HK-2 (cell line): ENCODE data around the gene TSKS.

ENCODE experiments used
- DNase-seq: peaks from one replicate; pipeline ENCODE4 v3.0.0-alpha.2; 2018; ENCODE audit not compliant: unreplicated experiment

TSKS gene

GRCh38 chr19:49718511-49718910 is 44.6 kb downstream of the TSKS start:
- DNase-seq = no peak

GRCh38 chr19:49716154-49716553 is 47.0 kb downstream of the TSKS start:
- no peak for DNase-seq

GRCh38 chr19:49713236-49713845 is 49.8 kb downstream of the TSKS start:
- DNase-seq = no peak

GRCh38 chr19:49712397-49712859 is 50.7 kb downstream of the TSKS start:
- DNase-seq = no peak

GRCh38 chr19:49710372-49710951 is 52.6 kb downstream of the TSKS start:
- DNase-seq = peak; percentile 58

GRCh38 chr19:49705919-49706318 is 57.2 kb downstream of the TSKS start:
- DNase-seq = no peak

- no peak for DNase-seq
These were observed 58.0 kb downstream of the TSKS start for GRCh38 chr19:49704888-49705642.

GRCh38 chr19:49701271-49701786 is 61.8 kb downstream of the TSKS start:
- DNase-seq = no peak

- no peak for DNase-seq
These were observed 62.5 kb downstream of the TSKS start for GRCh38 chr19:49700563-49700962.

- no peak for DNase-seq
These were observed 63.7 kb downstream of the TSKS start for GRCh38 chr19:49699364-49699763.

GRCh38 chr19:49696865-49697264 is 66.2 kb downstream of the TSKS start:
- no peak for DNase-seq

GRCh38 chr19:49696115-49696514 is 67.0 kb downstream of the TSKS start:
- DNase-seq = no peak

- no peak for DNase-seq
These were observed 71.0 kb downstream of the TSKS start for GRCh38 chr19:49692147-49692506.

- DNase-seq = no peak
These were observed 71.6 kb downstream of the TSKS start for GRCh38 chr19:49691243-49692146.

- DNase-seq = no peak
These were observed 72.4 kb downstream of the TSKS start, which contains the start of gene CPT1C for GRCh38 chr19:49690656-49691242. TSS of gene CPT1C (plus strand) at chr19:49691116. CDS start at chr19:49692253, 1,137 bp downstream.

GRCh38 chr19:49690079-49690655 is 72.9 kb downstream of the TSKS start:
- no peak for DNase-seq
